22Rv1 (cell line): ENCODE results near the gene ATP10A.

Experiments
- CTCF ChIP-seq: fragments of 450-650 bp; IDR thresholded peaks from 2 replicates; pipeline ENCODE4 v1.5.1; 2017; ENCODE audit warnings: mild to moderate bottlenecking
- ZFX ChIP-seq: fragments of 450-650 bp; IDR thresholded peaks from 2 replicates; pipeline ENCODE4 v1.6.1; 2017; ENCODE audit warnings: antibody characterized with exemption, borderline replicate concordance

- no peak for TF ChIP-seq CTCF
- no peak for TF ChIP-seq ZFX
Measured at GRCh38 chr15:25882466-25882865, 19.3 kb upstream of the ATP10A start.
